Epithelial cell of esophagus (primary cell): ENCODE measurements around the gene CRMP1.
"Not testable (repeated sequence)": the region's sequence is repeated elsewhere in the genome, so short reads cannot be mapped to it uniquely, and the experiment has no call there.

Source experiments
- DNase-seq: peaks from one replicate; pipeline ENCODE4 v3.0.0; 2010; ENCODE audit warnings: low read depth
- H3K4me3 ChIP-seq: 2 replicates; pipeline ENCODE4 v1.5.1; 2011; ENCODE audit warnings: mild to moderate bottlenecking, low read length, control low read depth
- CTCF ChIP-seq: IDR thresholded peaks from 2 replicates; pipeline ENCODE4 v1.5.1; 2011; ENCODE audit warnings: low read depth, mild to moderate bottlenecking, low read length, control low read depth, inconsistent platforms; ENCODE audit not compliant: insufficient read depth; ENCODE audit errors: missing control alignments

CRMP1 gene

GRCh38 chr4:5845035-5845905 lies 47.6 kb downstream of the CRMP1 start:
- no peak overlapping the region for H3K4me3 ChIP-seq
- no peak for TF ChIP-seq CTCF
- DNase-seq = no peak

GRCh38 chr4:5843573-5844530 lies 49.0 kb downstream of the CRMP1 start:
- no peak for DNase-seq
- no peak for TF ChIP-seq CTCF
- no peak overlapping the region for H3K4me3 ChIP-seq

- TF ChIP-seq CTCF = no peak
- DNase-seq = no peak
- no peak overlapping the region for H3K4me3 ChIP-seq
Measured at GRCh38 chr4:5842456-5842855, 50.4 kb downstream of the CRMP1 start.

- no peak for DNase-seq
Measured at GRCh38 chr4:5839751-5840674, 52.9 kb downstream of the CRMP1 start.

GRCh38 chr4:5839332-5839731 lies 53.6 kb downstream of the CRMP1 start:
- no peak for TF ChIP-seq CTCF
- DNase-seq = no peak
- H3K4me3 ChIP-seq = no peak overlapping the region

More at GRCh38 chr4:5839751-5840674, 52.9 kb downstream of the CRMP1 start:
- no peak overlapping the region for H3K4me3 ChIP-seq
- no peak for TF ChIP-seq CTCF

- not testable (repeated sequence) for DNase-seq, H3K4me3 ChIP-seq
Measured at GRCh38 chr4:5837483-5837882, 55.4 kb downstream of the CRMP1 start.
